ENCODE measurements around the gene TBX15.

Gene TBX15

DNA sequence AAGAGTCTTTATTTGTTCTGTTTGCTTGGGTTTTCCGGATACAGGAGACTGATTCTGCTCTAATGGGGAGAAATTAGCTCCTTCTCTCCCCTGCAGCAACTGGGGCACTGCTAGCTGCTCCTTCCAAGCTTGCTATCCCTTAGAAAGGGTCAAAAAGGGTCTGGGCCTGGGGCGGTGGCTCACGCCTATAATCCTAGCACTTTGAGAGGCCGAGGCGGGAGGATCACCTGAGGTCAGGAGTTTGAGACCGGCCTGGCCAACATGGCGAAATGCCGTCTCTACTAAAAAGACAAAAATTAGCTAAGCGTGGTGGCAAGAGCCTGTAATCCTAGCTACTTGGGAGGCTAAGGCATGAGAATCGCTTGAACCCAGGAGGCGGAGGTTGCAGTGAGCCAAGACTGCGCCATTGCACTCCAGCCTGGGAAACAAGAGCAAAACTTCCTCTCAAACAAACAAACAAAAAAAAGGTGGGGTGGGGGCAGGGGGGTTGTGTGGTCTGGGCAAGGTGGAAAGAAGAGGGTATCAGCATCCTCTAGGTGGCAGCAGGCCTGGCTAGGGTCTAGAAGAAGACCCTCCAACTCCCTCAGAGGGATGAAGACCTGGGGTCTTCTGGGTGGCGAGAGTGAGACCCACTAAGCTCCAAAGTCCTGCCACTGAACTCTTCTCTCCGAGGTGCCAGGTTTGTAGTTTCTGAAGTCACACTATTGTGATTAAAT lies 15.4 kb upstream of the TBX15 start:
- H3K4me2 ChIP-seq (ENCODE audit: low read length), result no peak overlapping the region
- H3K4me1 ChIP-seq (ENCODE audit: control insufficient read depth, low read length), result no peaks in the 10 kb centered on the region
- TF ChIP-seq, protein P1, sequence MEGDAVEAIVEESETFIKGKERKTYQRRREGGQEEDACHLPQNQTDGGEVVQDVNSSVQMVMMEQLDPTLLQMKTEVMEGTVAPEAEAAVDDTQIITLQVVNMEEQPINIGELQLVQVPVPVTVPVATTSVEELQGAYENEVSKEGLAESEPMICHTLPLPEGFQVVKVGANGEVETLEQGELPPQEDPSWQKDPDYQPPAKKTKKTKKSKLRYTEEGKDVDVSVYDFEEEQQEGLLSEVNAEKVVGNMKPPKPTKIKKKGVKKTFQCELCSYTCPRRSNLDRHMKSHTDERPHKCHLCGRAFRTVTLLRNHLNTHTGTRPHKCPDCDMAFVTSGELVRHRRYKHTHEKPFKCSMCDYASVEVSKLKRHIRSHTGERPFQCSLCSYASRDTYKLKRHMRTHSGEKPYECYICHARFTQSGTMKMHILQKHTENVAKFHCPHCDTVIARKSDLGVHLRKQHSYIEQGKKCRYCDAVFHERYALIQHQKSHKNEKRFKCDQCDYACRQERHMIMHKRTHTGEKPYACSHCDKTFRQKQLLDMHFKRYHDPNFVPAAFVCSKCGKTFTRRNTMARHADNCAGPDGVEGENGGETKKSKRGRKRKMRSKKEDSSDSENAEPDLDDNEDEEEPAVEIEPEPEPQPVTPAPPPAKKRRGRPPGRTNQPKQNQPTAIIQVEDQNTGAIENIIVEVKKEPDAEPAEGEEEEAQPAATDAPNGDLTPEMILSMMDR (IDR thresholded peaks at IDR 0.05; ENCODE audit: low read depth, low read length, poor library complexity, severe bottlenecking), result no peak
- TF ChIP-seq EZH2phosphoT487 (IDR thresholded peaks at IDR 0.05; ENCODE audit: borderline replicate concordance, low read length), result no peak

GRCh38 chr1:119002028-119002686 lies 14.0 kb upstream of the TBX15 start:
- H3F3A ChIP-seq (ENCODE audit: control insufficient read depth, insufficient read depth), result no peaks in the 10 kb centered on the region
- H3K4me3 ChIP-seq (ENCODE audit: low read length), result no peak overlapping the region
- TF ChIP-seq EZH2phosphoT487 (IDR thresholded peaks at IDR 0.05; ENCODE audit: borderline replicate concordance, low read length), result no peak
- TF ChIP-seq, protein P1 (IDR thresholded peaks at IDR 0.05; ENCODE audit: low read depth, low read length, poor library complexity, severe bottlenecking), result no peak
- H3K79me2 ChIP-seq (ENCODE audit: control insufficient read depth, low read length), result no peaks in the 10 kb centered on the region
- H3K9me3 ChIP-seq (ENCODE audit: control insufficient read depth, insufficient read depth, low read length), result no peaks in the 10 kb centered on the region
- no peak overlapping the region for H3K4me2 ChIP-seq (ENCODE audit: low read length)
- H3K9me2 ChIP-seq (replicated peaks; ENCODE audit: control insufficient read depth, low read length), result no peaks in the 10 kb centered on the region
- no peaks in the 10 kb centered on the region for H4K20me1 ChIP-seq (ENCODE audit: control insufficient read depth, insufficient read depth, low read depth, low read length)
- no peak overlapping the region for H3K27ac ChIP-seq (ENCODE audit: low read depth, low read length)
- H3K36me3 ChIP-seq (ENCODE audit: control insufficient read depth, low read length), result no peaks in the 10 kb centered on the region
- peaks cover 3% of the 10 kb centered on the region for H3K27me3 ChIP-seq (ENCODE audit: control insufficient read depth, low read length)
- no peaks in the 10 kb centered on the region for H3K4me1 ChIP-seq (ENCODE audit: control insufficient read depth, low read length)

More for the DNA sequence above, 15.4 kb upstream of the TBX15 start:
- Histone ChIP-seq H3K36me3 (ENCODE audit: control insufficient read depth, low read length) (no peaks in the 10 kb centered on the region), H3K9me3 (ENCODE audit: control insufficient read depth, insufficient read depth, low read length) (no peaks in the 10 kb centered on the region), H3K79me2 (ENCODE audit: control insufficient read depth, low read length) (no peaks in the 10 kb centered on the region), H3K9me2 (replicated peaks; ENCODE audit: control insufficient read depth, low read length) (no peaks in the 10 kb centered on the region), H3K27ac (ENCODE audit: low read depth, low read length) (no peak overlapping the region), H3F3A (ENCODE audit: control insufficient read depth, insufficient read depth) (no peaks in the 10 kb centered on the region), H4K20me1 (ENCODE audit: control insufficient read depth, insufficient read depth, low read depth, low read length) (no peaks in the 10 kb centered on the region), H3K4me3 (ENCODE audit: low read length) (no peak overlapping the region), H3K27me3 (ENCODE audit: control insufficient read depth, low read length) (peaks cover 3% of the 10 kb centered on the region)

DNA sequence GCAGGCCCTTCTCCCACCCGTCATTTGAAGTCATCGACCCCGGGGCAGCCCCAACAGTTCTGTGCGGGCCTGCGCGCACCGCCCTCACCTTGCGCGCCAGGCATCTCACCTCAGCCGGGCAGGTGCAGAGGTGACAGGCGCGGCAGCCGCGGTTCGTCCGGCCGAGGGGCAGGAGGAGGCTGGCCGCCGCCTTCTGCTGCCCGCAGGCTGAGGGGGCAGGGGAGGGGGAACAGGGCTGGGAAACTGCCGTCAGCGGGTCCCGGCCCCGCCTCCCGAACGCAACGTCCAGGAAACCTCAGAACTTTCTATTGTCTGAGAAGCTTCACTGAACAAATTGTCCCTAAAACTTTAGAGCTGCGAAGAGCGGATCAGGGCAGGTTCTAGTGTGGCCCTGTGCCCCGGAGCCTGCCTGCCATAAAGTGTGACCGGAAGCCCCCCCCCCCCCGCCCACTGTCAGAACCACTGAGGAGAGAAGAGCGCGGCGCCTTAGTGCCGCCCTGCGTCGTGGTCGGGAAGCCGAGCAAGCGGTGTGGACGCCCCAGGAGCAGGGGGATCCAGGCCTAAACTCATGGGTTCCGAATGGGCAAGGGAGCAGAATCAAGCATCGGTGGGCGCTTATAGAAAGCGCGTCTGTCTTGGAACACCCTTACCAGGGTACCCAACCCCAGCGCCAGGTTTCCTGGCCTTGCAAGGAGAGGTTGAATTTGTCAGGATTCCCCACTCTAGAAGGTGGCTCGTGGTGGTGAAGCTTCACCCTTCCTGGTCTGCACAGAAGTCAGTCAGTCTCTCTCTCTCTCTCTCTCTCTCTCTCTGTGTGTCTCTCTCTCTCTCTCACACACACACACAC lies 13.3 kb upstream of the TBX15 start:
- H3F3A ChIP-seq (ENCODE audit: control insufficient read depth, insufficient read depth), result no peaks in the 10 kb centered on the region
- no peaks in the 10 kb centered on the region for H3K36me3 ChIP-seq (ENCODE audit: control insufficient read depth, low read length)
- H3K4me1 ChIP-seq (ENCODE audit: control insufficient read depth, low read length), result no peaks in the 10 kb centered on the region
- no peaks in the 10 kb centered on the region for H3K9me3 ChIP-seq (ENCODE audit: control insufficient read depth, insufficient read depth, low read length)
- peaks cover 3% of the 10 kb centered on the region for H3K27me3 ChIP-seq (ENCODE audit: control insufficient read depth, low read length)
- H3K9me2 ChIP-seq (replicated peaks; ENCODE audit: control insufficient read depth, low read length), result no peaks in the 10 kb centered on the region
- H3K27ac ChIP-seq (ENCODE audit: low read depth, low read length), result no peak overlapping the region
- TF ChIP-seq, protein P1 (IDR thresholded peaks at IDR 0.05; ENCODE audit: low read depth, low read length, poor library complexity, severe bottlenecking), result no peak
- TF ChIP-seq EZH2phosphoT487 (IDR thresholded peaks at IDR 0.05; ENCODE audit: borderline replicate concordance, low read length), result no peak
- H3K4me2 ChIP-seq (ENCODE audit: low read length), result no peak overlapping the region
- no peaks in the 10 kb centered on the region for H3K79me2 ChIP-seq (ENCODE audit: control insufficient read depth, low read length)
- no peaks in the 10 kb centered on the region for H4K20me1 ChIP-seq (ENCODE audit: control insufficient read depth, insufficient read depth, low read depth, low read length)
- H3K4me3 ChIP-seq (ENCODE audit: low read length), result no peak overlapping the region
